Transverse colon (tissue), 4 donors: ENCODE results near the gene PRKCH. TPM values are rescaled to one million over a fixed set of nuclear protein-coding genes. Genes with fewer than 3 reads are reported as not detected.

Experiments
- DNase-seq: peaks from one replicate; pipeline ENCODE4 v3.0.0-alpha.2; 2019
- H3K27ac ChIP-seq, 4 donors: fragments of 200-600 bp; sonication (generic); 2 replicates each; pipeline ENCODE4 v1.5.1; 2016 to 2018; ENCODE audit warnings: inconsistent platforms in 4 of 4
- H3K27me3 ChIP-seq: fragments of 200-600 bp; sonication (generic); 2 replicates; pipeline ENCODE4 v1.5.1; 2017; ENCODE audit warnings: inconsistent platforms
- H3K36me3 ChIP-seq, 4 donors: fragments of 200-600 bp; sonication (generic); 2 replicates each; pipeline ENCODE4 v1.5.1; 2017 to 2019; ENCODE audit warnings: inconsistent platforms in 4 of 4
- H3K4me1 ChIP-seq, 4 donors: fragments of 200-600 bp; sonication (generic); 2 replicates each; pipeline ENCODE4 v1.5.1; 2017 to 2020; ENCODE audit warnings: inconsistent platforms in 4 of 4
- H3K4me3 ChIP-seq, 4 donors: fragments of 200-600 bp; sonication (generic); 1 replicate in 1 of 4; 2 replicates in 3 of 4; pipeline versions ENCODE4 v1.5.1 to v1.6.1; 2017 to 2019; ENCODE audit warnings: inconsistent platforms in 4 of 4
- H3K9me3 ChIP-seq, 2 donors: fragments of 200-600 bp; sonication (generic); 2 replicates each; pipeline ENCODE4 v1.5.1; 2017 to 2019; ENCODE audit warnings: inconsistent platforms in 2 of 2
- CTCF ChIP-seq, 5 experiments: fragments of 200-600 bp in 3 of 5; fragments of 450-650 bp in 2 of 5; sonication (generic) in 3 of 5; IDR thresholded peaks; 1 replicate in 2 of 5; 2 replicates in 3 of 5; pipeline ENCODE4 v1.5.1; 2016 to 2017; ENCODE audit warnings: antibody characterized with exemption in 5 of 5, inconsistent platforms in 3 of 5, mild to moderate bottlenecking in 2 of 5, moderate library complexity in 1 of 5
- EP300 ChIP-seq: sonication (generic); formaldehyde crosslinking; IDR thresholded peaks from one replicate; pipeline ENCODE4 v1.6.1; 2017; ENCODE audit warnings: antibody characterized with exemption, low read depth
- POLR2A ChIP-seq: fragments of 450-650 bp; IDR thresholded peaks from one replicate; pipeline ENCODE4 v1.6.1; 2016; ENCODE audit warnings: antibody characterized with exemption, mild to moderate bottlenecking, moderate library complexity
- POLR2AphosphoS5 ChIP-seq, 3 donors: sonication (generic); formaldehyde crosslinking; IDR thresholded peaks; one replicate each; pipeline ENCODE4 v1.6.1; 2016; ENCODE audit warnings: antibody characterized with exemption in 3 of 3
- WGBS, 2 donors: methylation state at CpG; one replicate each; pipeline ENCODE4 v1.1.5; 2018; ENCODE audit warnings: low coverage in 1 of 2; 5-methylcytosine and 5-hydroxymethylcytosine counted together
- in situ Hi-C, 4 donors: fragments of 200-750 bp; cut with MboI; loops; one replicate each; pipeline versions ENCODE4 v1.15.0 to v1.15.1; 2017; ENCODE audit warnings: low sequenced_read_pairs in 3 of 4, low pct_ligation_motif_present in 1 of 4, low pct_unique_long_range_greater_than_20kb in 1 of 4
- intact Hi-C: fragments of 100-400 bp; cut with DNase I; formaldehyde crosslinking; loops from one replicate; pipeline ENCODE4 v1.15.1; 2023; ENCODE audit warnings: low total_unique reads
- total RNA-seq, 4 donors: library from RNA; depleted of rRNA; stranded (reverse); fragments of >200 nt; gene quantifications; one replicate each; pipeline ENCODE4 v1.1.0, GENCODE V29; 2016

PRKCH gene
- total RNA-seq, result 10 to 100 TPM; 12.4 to 38.9 (median 27.0) TPM

- no peaks in the 10 kb centered on the region for H3K9me3 ChIP-seq
- H3K4me1 ChIP-seq, result peaks cover 3 to 19% (median 16%) of the 10 kb centered on the region in 4 donors
- WGBS, 2 donors, result 1% methylated on average over 30 of the region's 66 CpGs; no CpG with 5 or more reads in 1 of the 2 donors
- H3K36me3 ChIP-seq, result no peaks in the 10 kb centered on the region
- peaks cover 34% of the 10 kb centered on the region for H3K27me3 ChIP-seq
- TF ChIP-seq POLR2AphosphoS5 (IDR thresholded peaks at IDR 0.05) (peak in 2 of 3 donors; percentile 15 to 34), CTCF (IDR thresholded peaks at IDR 0.05) (peak in 1 of 5 experiments; percentile 6), EP300 (no peak), POLR2A (peak; percentile 60)
- intact Hi-C loops (no loop called here), in situ Hi-C loops (no loop called here)
- H3K4me3 ChIP-seq, result peak within 1 kb of the TSS; percentile 43 to 71 (median 60)
- peak; percentile 79 for DNase-seq
- peak within 1 kb of the TSS; percentile 71 to 79 (median 75) for H3K27ac ChIP-seq
Observed at GRCh38 chr14:61321385-61322010, at the start of gene PRKCH. Gene PRKCH, plus strand, starts transcription at chr14:61321579. Its CDS starts 523 bp downstream, at chr14:61322102.

- Histone ChIP-seq H3K4me1 (peaks cover 0 to 20% (median 6%) of the 10 kb centered on the region in 4 donors), H3K36me3 (no peaks in the 10 kb centered on the region), H3K27ac (peak overlapping the region; percentile 33 to 56 (median 43)), H3K27me3 (peaks cover 18% of the 10 kb centered on the region), H3K4me3 (peak overlapping the region in 1 of 4 donors; percentile 70), H3K9me3 (no peaks in the 10 kb centered on the region)
- TF ChIP-seq CTCF (IDR thresholded peaks at IDR 0.05) (no peak), POLR2AphosphoS5 (IDR thresholded peaks at IDR 0.05) (peak in 1 of 3 donors; percentile 48)
- WGBS, 2 donors, result 24 to 31% methylated on average over 1 of the region's 1 CpG
- in situ Hi-C loops (loop anchor here in 3 of 4 donors (10.0 to 25.0 kb wide), 3 partner anchors 460 to 560 kb away; no protein-coding TSS in a partner anchor), intact Hi-C loops (no loop called here)
- no peak for DNase-seq
Observed at GRCh38 chr14:61277232-61277631, 44.1 kb upstream of the PRKCH start.

GRCh38 chr14:61277784-61278183 lies 43.6 kb upstream of the PRKCH start:
- H3K9me3 ChIP-seq, result no peaks in the 10 kb centered on the region
- in situ Hi-C loops, result loop anchor here in 3 of 4 donors (10.0 to 25.0 kb wide), 3 partner anchors 460 to 560 kb away; no protein-coding TSS in a partner anchor
- H3K4me3 ChIP-seq, result peak overlapping the region in 1 of 4 donors; percentile 70
- DNase-seq, result no peak
- TF ChIP-seq POLR2A, result no peak
- no peak for TF ChIP-seq CTCF (IDR thresholded peaks at IDR 0.05)
- no peak for TF ChIP-seq POLR2AphosphoS5 (IDR thresholded peaks at IDR 0.05)
- no peak for TF ChIP-seq EP300
- WGBS, 2 donors, result 43 to 54% methylated on average over 4 of the region's 4 CpGs
- peak overlapping the region; percentile 31 to 56 (median 42) for H3K27ac ChIP-seq
- intact Hi-C loops, result no loop called here
- H3K36me3 ChIP-seq, result no peaks in the 10 kb centered on the region
- peaks cover 18% of the 10 kb centered on the region for H3K27me3 ChIP-seq
- H3K4me1 ChIP-seq, result peaks cover 0 to 21% (median 6%) of the 10 kb centered on the region in 4 donors

GRCh38 chr14:61279082-61279481 lies 42.3 kb upstream of the PRKCH start:
- H3K4me3 ChIP-seq, result peak overlapping the region in 3 of 4 donors; percentile 52 to 70 (median 57)
- no peaks in the 10 kb centered on the region for H3K36me3 ChIP-seq
- in situ Hi-C loops, result loop anchor here in 3 of 4 donors (10.0 to 25.0 kb wide), 3 partner anchors 458 to 558 kb away; no protein-coding TSS in a partner anchor
- peaks cover 0 to 24% (median 2%) of the 10 kb centered on the region in 4 donors for H3K4me1 ChIP-seq
- no peaks in the 10 kb centered on the region for H3K9me3 ChIP-seq
- intact Hi-C loops, result no loop called here
- peaks cover 18% of the 10 kb centered on the region for H3K27me3 ChIP-seq
- TF ChIP-seq POLR2AphosphoS5 (IDR thresholded peaks at IDR 0.05) (no peak), POLR2A (no peak), CTCF (IDR thresholded peaks at IDR 0.05) (no peak), EP300 (no peak)
- 43 to 60% methylated on average over 1 to 5 of the region's 5 CpGs for WGBS, 2 donors
- no peak for DNase-seq
- peak overlapping the region; percentile 89 to 97 (median 94) for H3K27ac ChIP-seq
